Nephron (organoid): Measurements from ENCODE around the gene MAP3K4.

Experiments
- H3K27ac Mint-ChIP-seq, 3 experiments: 2 replicates each; pipeline ENCODE4 v1.8.0; 2020; ENCODE audit warnings: mixed read lengths in 3 of 3, mild to moderate bottlenecking in 2 of 3, moderate library complexity in 1 of 3
- H3K27me3 Mint-ChIP-seq: 2 replicates; pipeline ENCODE4 v1.8.0; 2021; ENCODE audit warnings: low read depth, mild to moderate bottlenecking, moderate library complexity, mixed read lengths
- H3K36me3 Mint-ChIP-seq: 2 replicates; pipeline ENCODE4 v1.8.0; 2020; ENCODE audit warnings: low read depth, mixed read lengths
- H3K4me1 Mint-ChIP-seq: 2 replicates; pipeline ENCODE4 v1.8.0; 2020; ENCODE audit warnings: mixed read lengths
- H3K4me3 Mint-ChIP-seq, 3 experiments: 2 replicates each; pipeline ENCODE4 v1.8.0; 2020; ENCODE audit warnings: mild to moderate bottlenecking in 3 of 3, mixed read lengths in 3 of 3, moderate library complexity in 2 of 3
- H3K9me3 Mint-ChIP-seq: 2 replicates; pipeline ENCODE4 v1.8.0; 2020; ENCODE audit warnings: mixed read lengths
- TF ChIP-seq, protein P1 (sequence below), 3 experiments: fragments of 200-600 bp; sonication (generic); IDR thresholded peaks; one replicate each; pipeline ENCODE4 v1.5.0; 2021; ENCODE audit warnings: antibody characterized with exemption in 3 of 3; ENCODE audit not compliant: unreplicated experiment in 3 of 3

MAP3K4 gene

DNA sequence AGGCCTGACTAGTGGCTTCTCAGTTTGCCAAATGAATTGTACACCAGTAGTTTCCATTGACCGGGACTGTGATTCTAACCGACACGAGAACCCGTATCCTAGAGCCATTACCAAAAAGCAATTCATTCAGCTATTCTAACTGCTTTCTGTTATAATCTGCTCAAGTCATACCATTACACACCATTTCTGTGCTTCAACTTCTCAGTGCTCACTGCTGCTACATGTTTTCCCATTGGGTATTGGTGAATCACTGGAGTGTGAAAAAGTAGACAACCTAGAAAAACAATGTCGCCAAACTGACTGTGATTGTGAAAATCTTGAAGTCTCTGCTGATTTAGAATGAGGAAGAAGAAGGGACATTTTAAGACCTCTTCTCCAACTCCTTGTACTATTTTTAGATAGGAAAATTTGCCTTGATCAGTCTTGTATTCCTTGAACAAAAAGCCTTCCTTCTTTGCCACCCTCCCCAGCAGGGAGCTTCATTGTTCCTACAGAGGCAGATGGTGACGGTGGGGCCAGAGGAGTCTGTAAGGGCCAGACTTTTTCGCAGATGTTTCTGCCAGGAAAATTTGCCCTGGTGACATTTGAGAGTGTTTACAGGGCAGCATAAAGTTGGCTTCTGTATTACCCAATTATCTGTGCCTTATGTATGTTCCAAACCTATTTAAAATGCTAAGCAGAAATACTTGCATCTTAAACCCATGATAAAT, 31.7 kb upstream of the MAP3K4 start:
- H3K4me1 Mint-ChIP-seq, result peaks cover 22% of the 10 kb centered on the region
- H3K4me3 Mint-ChIP-seq, result no peak overlapping the region
- peak overlapping the region in 2 of 3 experiments; percentile 12 to 19 for H3K27ac Mint-ChIP-seq
- H3K36me3 Mint-ChIP-seq, result no peaks in the 10 kb centered on the region
- TF ChIP-seq, protein P1, sequence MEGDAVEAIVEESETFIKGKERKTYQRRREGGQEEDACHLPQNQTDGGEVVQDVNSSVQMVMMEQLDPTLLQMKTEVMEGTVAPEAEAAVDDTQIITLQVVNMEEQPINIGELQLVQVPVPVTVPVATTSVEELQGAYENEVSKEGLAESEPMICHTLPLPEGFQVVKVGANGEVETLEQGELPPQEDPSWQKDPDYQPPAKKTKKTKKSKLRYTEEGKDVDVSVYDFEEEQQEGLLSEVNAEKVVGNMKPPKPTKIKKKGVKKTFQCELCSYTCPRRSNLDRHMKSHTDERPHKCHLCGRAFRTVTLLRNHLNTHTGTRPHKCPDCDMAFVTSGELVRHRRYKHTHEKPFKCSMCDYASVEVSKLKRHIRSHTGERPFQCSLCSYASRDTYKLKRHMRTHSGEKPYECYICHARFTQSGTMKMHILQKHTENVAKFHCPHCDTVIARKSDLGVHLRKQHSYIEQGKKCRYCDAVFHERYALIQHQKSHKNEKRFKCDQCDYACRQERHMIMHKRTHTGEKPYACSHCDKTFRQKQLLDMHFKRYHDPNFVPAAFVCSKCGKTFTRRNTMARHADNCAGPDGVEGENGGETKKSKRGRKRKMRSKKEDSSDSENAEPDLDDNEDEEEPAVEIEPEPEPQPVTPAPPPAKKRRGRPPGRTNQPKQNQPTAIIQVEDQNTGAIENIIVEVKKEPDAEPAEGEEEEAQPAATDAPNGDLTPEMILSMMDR (IDR thresholded peaks at IDR 0.05; ENCODE audit: unreplicated experiment in 3 of 3), result no peak
- peaks cover 7% of the 10 kb centered on the region for H3K27me3 Mint-ChIP-seq
- no peaks in the 10 kb centered on the region for H3K9me3 Mint-ChIP-seq

DNA sequence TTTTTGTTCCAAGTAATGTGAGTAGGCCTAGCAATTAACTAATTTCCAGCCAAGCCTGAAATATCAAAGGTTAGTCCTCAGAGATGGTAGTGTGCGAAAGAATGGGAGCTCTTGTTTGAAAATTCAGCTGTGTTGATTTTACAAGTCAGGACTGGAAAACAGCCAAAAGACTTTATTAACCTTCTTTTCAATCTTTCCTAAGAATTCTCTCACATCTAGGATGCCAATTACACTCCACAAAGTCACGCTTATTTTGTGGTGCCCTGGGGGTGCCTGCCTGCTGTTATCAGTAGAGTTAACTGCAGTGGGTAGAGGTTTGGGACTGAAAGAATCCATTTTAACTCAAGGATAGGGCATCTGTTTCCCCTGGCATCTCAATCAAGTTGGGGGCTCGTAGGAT, 30.7 kb upstream of the MAP3K4 start:
- Mint-ChIP-seq H3K4me1 (peaks cover 22% of the 10 kb centered on the region), H3K4me3 (no peak overlapping the region), H3K27ac (peak overlapping the region in 1 of 3 experiments; percentile 19), H3K36me3 (no peaks in the 10 kb centered on the region), H3K9me3 (no peaks in the 10 kb centered on the region), H3K27me3 (peaks cover 7% of the 10 kb centered on the region)
- TF ChIP-seq, protein P1 (IDR thresholded peaks at IDR 0.05; ENCODE audit: unreplicated experiment in 3 of 3), result no peak

DNA sequence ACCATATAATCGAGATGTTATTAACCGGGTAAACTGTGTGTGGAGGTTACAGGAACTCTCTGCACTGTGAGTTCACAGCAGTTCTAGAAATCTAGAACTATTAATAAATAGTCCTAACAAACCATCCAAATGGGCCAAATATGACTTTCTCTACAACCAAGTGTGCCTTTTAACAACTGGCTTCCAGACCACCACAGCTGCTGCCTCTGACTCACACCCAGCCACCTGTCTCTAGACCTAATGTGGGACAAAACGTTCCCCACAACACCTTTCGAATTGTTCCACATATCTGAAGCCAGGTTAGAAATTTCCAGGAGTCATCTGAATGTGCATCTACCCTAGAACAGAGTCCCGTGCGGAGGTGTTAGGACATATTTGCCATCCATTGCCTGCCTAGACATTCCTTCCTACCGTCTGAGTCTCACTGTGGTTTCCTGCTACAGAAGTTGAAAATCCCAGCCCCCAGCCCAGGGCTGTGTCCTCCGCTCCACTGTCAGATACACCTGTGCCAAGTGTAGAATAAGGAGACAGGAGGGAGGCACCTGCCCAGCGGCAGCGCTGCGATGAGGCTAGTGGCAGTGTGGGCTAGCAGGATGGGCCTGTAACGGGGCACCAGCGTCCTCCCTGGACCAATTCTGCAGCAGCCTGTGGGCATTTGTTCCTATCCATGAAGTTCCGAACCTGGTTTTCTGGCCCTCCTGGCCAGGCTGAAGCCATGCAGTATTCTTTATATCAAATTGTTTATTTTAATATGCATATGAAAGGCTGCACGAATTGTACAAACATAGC, 28.5 kb upstream of the MAP3K4 start:
- no peaks in the 10 kb centered on the region for H3K9me3 Mint-ChIP-seq
- TF ChIP-seq, protein P1 (IDR thresholded peaks at IDR 0.05; ENCODE audit: unreplicated experiment in 3 of 3), result no peak
- no peaks in the 10 kb centered on the region for H3K36me3 Mint-ChIP-seq
- H3K27me3 Mint-ChIP-seq, result peaks cover 8% of the 10 kb centered on the region
- peaks cover 22% of the 10 kb centered on the region for H3K4me1 Mint-ChIP-seq
- H3K4me3 Mint-ChIP-seq, result no peak overlapping the region
- no peak overlapping the region for H3K27ac Mint-ChIP-seq

DNA sequence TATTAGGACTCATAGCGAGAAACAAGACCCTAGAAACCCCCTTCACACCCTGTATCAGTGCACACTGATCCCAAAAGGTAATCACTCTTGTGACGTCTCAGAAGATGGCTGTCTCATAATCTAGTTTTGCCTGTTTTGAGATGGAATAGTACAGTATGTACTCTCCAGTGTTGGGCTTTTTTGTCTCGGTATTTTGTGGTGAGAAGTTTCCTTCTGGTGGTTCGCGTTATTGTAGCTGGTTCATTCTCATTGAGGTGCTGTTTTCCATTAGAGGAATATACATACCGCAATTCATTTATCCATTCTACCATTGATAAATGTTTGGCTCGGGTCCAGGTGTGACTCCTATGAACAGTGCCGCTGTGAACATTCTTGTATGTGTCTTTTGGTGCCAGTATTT, 27.9 kb upstream of the MAP3K4 start:
- Mint-ChIP-seq H3K9me3 (no peaks in the 10 kb centered on the region), H3K36me3 (no peaks in the 10 kb centered on the region), H3K27ac (no peak overlapping the region), H3K4me1 (peaks cover 22% of the 10 kb centered on the region), H3K27me3 (peaks cover 8% of the 10 kb centered on the region), H3K4me3 (no peak overlapping the region)
- TF ChIP-seq, protein P1 (IDR thresholded peaks at IDR 0.05; ENCODE audit: unreplicated experiment in 3 of 3), result no peak

DNA sequence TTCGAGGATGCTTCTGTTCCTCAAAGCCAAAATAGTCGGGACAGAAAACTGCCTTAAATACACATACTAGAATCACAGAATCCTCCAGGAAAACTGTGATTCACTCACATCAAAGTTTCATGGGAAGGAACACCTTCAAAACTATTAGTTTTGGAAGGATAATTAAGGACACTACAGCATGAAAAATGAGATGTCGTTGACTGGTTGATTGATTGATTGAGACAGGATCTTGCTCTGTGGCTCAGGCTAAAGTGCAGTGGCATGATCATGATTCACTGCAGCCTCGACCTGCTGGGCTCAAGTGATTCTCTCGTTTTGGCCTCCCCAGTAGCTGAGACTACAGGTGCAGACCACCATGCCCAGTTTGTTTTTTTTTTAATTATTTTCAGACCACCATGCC, 25.7 kb upstream of the MAP3K4 start:
- peaks cover 8% of the 10 kb centered on the region for H3K27me3 Mint-ChIP-seq
- no peak overlapping the region for H3K4me3 Mint-ChIP-seq
- no peaks in the 10 kb centered on the region for H3K36me3 Mint-ChIP-seq
- peaks cover 17% of the 10 kb centered on the region for H3K4me1 Mint-ChIP-seq
- TF ChIP-seq, protein P1 (IDR thresholded peaks at IDR 0.05; ENCODE audit: unreplicated experiment in 3 of 3), result no peak
- H3K9me3 Mint-ChIP-seq, result no peaks in the 10 kb centered on the region
- no peak overlapping the region for H3K27ac Mint-ChIP-seq
